COR-L47 (cell line): ENCODE measurements around the gene KHDC3L.

Source experiments
- DNase-seq: peaks from one replicate; lab custom pipeline; 2025; lab: John Stamatoyannopoulos, UW

The KHDC3L gene

GRCh38 chr6:73362358-73362757 lies at the start of gene KHDC3L:
TSS of gene KHDC3L (plus strand) at chr6:73362658. CDS start at chr6:73362730, 72 bp downstream.
- DNase-seq, result no peak

DNA sequence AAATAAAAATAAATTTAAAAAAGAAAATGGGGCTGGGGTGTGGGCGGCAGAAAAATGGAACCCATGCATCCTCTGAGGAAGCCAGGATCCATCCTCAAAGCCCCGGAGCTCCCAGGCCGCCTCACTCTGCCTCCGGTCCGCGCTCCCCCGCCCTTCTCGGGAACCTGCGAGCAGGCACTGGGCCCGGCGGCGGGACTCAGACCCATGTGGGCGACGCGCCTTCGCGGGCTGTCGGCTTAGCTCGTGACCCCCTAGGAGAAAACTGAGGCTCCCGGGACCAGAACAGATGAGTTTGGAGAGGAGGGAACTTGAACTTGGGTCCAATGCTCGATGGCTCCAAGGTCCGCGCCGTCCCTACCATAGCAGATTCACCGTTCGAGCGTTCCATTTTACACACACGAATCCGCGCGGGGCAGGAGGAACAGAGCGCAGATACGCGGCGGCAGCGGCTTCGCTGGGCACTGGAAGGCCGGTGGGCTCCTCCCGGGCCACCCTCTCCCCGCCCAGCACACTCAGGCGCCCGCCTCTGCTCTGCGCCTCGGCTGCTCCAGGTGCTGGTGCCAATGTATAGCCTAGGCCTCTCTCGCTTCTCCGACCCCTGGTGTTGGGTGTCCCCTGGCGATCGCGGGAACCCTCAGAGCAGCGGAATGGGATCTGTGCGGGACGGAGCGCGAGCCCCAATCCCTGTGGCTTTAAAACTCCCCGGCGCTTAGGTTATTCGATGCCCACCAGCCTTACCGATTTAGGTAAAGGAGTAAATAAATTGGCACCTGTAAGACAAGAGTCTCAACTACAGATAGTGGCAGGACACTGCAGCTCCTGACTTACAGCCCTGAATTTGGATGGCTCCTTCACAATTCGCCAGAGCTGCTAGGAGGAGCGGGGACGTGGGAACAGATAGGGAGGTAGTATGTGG lies 47.6 kb upstream of the KHDC3L start:
- DNase-seq, result no peak

DNA sequence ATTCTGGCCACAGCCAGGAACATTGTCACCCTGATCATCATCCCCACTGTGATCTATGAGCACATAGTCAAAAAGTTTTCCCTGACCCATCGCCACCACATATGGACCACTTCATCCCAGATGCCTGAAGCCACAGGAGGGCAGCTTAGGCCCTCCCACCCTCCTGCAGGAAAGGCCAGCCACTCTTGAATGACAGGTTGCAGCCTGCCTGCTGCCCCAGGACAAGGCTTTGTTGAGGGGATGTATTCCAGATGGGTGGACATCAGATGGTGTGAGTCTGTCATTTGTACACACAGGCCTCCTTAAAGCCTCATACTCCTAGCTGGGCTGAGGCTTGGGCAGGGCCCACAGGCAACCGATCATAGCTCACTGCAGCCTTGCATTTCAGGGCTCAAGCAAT lies 39.1 kb upstream of the KHDC3L start:
- DNase-seq, result no peak

GRCh38 chr6:73325656-73326055 lies 36.8 kb upstream of the KHDC3L start:
- no peak for DNase-seq

DNA sequence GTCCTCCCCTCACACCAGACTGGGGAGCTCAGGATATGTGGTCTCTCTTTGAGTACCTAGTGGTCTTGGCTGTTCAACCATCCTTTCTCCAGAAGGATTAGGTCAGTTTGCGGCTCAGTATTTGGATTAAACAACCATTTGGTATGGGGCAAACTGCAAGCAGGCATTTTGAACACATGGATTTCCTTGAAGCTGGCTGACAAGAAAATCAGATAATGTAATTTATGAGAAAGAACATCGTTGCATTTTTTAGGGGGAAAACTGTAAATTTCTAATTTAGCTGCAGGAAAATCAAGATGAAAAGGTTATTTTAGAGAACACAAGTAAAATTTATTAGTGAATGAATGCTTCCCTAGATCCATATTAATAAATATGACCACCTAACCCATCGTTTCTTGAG lies 33.7 kb upstream of the KHDC3L start:
- DNase-seq, result no peak

- no peak for DNase-seq
Measured at GRCh38 chr6:73329201-73329600, 33.3 kb upstream of the KHDC3L start.

DNA sequence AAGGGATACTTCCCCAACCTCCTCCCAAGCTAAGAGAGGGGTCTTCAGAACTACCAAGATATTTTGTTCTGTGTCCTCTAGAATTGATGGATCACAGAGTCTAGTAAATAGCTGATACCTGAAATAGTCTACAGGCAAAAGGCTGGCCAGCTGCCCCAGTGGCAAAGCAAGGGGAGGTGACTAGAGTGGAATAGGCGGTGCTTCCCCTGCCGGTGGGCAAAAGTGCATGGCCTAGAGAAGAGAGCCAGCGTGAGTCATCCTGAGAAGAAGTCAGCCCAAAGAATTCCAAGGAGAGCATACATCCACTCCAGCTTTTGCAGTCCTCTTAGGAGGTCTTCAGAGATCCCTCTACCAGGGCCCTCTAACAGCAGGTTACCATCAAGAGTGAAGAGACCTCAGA lies 23.1 kb upstream of the KHDC3L start:
- no peak for DNase-seq

GRCh38 chr6:73340048-73340447 lies 22.4 kb upstream of the KHDC3L start:
- DNase-seq, result no peak

DNA sequence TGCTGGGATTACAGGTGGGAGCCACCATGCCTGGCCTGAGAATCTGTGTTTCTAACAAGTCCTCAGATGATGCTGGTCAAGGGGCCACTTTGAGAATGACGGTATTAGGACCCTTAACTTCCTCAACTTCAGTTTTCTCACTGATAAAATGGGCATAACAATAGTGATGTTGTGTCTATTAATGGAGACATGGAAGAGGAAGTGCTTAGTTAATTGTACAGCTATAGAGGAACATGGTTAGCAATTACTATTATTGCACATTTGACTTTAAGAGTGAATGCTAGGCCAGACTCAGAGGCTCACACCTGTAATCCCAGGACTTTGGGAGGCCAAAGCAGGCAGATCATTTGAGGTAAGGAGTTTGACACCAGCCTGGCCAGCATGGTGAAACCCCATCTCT lies 21.1 kb upstream of the KHDC3L start:
- no peak for DNase-seq

- no peak for DNase-seq
Measured at GRCh38 chr6:73342174-73342573, 20.3 kb upstream of the KHDC3L start.

GRCh38 chr6:73343164-73343563 lies 19.3 kb upstream of the KHDC3L start:
- no peak for DNase-seq

DNA sequence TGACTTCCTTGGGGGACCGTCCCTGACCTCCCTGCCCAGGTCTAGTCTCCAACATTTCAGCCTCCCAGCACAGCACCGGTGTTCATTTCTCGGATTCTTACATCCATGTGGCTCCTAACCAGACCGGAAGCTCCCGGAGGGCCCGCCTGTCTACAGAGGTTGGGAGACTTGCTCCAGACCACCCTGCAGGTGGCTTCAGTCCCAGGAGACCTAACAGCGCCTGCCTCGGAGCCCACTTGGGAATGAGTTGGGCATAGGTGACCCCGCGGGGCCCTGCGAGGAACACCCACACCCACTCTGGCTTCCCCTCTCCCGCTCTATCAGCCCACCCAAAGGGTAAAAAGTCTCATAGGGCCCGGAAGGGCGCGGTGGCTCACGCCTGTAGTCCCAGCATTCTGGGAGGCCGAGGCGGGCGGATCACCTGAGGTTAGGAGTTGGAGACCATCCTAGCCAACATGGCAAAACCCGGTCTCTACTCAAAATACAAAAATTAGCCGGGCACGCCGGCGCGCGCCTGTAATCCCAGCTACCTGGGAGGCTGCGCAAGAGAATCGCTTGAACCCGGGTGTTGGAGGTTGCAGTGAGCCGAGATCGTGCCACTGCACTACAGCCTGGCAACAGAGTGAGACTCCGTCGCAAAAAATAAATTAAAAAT lies 13.8 kb upstream of the KHDC3L start:
- no peak for DNase-seq

DNA sequence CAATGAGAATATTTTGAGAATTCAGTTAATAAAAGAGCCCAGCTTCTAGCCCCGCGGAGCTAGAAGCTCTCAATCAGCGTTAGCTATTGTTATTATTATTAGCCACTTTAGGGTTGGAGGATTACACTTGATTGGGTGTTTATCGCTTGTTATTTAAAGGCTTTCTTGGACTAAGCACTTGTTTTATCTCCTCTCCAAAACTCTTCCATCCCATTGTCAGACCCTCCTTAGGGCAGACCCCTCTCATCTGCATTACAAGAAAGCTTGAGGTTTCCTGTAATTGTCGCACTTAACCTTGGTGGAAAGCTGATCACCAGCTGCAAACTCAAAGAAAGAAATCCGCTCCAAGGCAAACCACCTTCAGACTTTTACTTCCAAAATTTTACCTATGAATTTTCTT lies 13.1 kb upstream of the KHDC3L start:
- DNase-seq, result no peak

- DNase-seq, result no peak
Measured at GRCh38 chr6:73353636-73354593, 8.5 kb upstream of the KHDC3L start, which contains the start of gene DPPA5. TSS of gene DPPA5 (minus strand) at chr6:73354276. CDS start at chr6:73354225, 51 bp downstream.

GRCh38 chr6:73362869-73363536 lies 545 bp downstream of the KHDC3L start:
- no peak for DNase-seq

DNA sequence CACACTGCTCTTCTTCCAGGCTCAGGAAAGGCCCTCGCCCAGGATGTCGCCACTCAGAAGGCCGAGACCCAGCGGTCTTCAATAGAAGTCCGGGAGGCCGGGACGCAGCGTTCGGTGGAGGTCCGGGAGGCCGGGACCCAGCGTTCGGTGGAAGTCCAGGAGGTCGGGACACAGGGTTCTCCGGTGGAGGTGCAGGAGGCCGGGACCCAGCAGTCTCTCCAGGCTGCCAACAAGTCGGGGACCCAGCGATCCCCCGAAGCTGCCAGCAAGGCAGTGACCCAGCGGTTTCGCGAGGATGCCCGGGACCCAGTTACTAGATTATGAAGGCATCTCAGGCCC lies 1.0 kb downstream of the KHDC3L start:
- no peak for DNase-seq

GRCh38 chr6:73364121-73364520 lies 1.7 kb downstream of the KHDC3L start:
- DNase-seq, result no peak

DNA sequence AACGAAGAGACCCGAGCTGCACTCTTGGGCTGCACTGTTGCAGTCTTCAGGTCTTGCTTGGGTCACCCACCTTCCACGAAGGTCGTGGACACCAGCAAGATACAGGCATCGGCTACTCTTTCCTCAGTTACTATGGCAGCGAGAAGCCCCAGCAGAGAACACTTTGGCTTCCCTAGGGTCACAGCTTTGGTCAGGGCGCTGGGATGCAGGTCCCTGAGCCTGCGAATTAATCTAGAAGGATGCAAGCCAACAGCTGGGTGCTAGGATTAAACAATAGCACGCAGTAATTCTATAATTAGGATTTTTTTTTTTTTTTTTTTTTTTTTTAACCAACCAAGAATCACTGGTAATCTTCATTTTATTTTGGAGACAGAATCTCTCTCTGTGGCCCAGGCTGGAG lies 2.1 kb downstream of the KHDC3L start:
- DNase-seq, result no peak

DNA sequence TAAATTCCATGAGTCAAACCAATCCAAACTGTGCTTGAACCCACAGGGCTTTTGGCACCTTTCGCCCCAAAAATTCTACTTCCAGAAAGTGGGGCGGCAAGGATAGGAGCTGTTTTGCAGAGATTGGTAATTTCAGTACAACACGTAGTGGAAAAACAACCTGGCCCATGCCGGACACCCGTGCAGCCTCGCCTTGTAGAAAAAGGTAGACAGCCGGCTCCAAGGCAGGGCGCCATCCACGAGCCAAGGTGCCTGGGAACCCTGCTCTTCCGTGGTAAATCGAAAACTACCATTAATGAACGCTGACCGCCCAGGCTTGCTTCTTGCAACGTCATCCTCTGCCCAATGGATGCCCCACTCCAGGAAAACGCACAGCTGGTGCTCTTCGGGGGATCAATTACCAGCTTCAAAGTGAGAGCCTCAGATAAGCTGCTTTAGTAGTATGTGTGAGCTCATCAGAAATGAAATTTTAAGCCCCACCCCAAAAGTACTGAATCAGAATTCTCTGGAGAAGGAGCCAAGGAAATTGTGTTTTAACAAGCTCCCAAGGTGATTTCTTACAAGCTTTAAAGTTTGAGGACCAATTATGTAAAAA lies 5.4 kb downstream of the KHDC3L start:
- no peak for DNase-seq

GRCh38 chr6:73368675-73369074 lies 6.2 kb downstream of the KHDC3L start:
- no peak for DNase-seq

DNA sequence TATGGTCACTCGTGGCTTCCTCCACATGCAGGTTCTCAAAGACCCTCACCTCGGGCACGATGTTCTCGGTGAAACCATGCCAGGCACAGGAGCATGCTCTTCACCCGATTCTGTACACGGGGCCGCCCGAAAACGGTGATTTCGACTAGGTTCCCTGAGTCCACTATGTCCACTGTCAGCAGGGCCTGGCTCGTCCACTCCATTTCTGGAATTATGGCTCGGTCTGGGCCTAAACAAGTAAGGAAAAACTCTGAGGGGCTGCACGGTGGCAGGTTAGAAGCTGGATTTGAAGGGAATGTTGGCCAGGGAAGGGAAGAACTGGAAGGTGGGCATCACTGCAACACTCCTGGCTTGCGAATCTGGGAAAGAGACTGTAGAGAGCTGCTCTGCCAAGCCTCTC lies 6.7 kb downstream of the KHDC3L start:
- DNase-seq, result no peak
